ENCODE measurements around the gene M1AP. TPM values are rescaled to one million over a fixed set of nuclear protein-coding genes. Genes with fewer than 3 reads are reported as not detected.

M1AP gene
- total RNA-seq, 1 donor from 2014 or later = 4.9 TPM

DNA sequence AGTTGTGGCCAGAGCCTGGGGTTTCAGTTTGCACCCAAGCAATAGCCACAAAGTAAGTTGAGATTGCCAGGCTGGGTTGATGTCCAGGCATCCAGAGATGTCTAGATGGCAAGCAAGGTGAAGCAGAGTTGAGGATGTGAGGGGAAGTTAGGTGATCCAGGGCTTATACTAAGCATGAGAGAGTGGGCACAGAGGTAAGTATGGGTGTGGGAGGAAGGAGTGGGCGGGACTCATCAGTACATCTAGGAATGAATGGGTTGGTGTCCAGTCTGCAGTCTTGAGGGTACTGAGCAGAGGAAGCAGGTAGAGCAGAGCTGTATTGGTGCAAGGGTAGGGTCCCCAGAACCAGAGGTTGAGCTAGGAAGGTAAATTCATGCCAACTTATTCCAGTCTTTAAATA lies 7.4 kb upstream of the M1AP start:
- H3K27ac ChIP-seq = no peak overlapping the region
- H3K9me3 ChIP-seq = no peaks in the 10 kb centered on the region
- H3K4me1 ChIP-seq = peaks cover 9% of the 10 kb centered on the region
- no peak overlapping the region for H3K4me3 ChIP-seq
- intact Hi-C loops (cut with DNase I) = no loop called here
- TF ChIP-seq POLR2A (IDR thresholded peaks at IDR 0.05) = no peak
- no peak for DNase-seq (ENCODE audit: extremely low spot score in 2 of 2)
- H3K36me3 ChIP-seq = no peaks in the 10 kb centered on the region
- no peaks in the 10 kb centered on the region for H3K27me3 ChIP-seq

DNA sequence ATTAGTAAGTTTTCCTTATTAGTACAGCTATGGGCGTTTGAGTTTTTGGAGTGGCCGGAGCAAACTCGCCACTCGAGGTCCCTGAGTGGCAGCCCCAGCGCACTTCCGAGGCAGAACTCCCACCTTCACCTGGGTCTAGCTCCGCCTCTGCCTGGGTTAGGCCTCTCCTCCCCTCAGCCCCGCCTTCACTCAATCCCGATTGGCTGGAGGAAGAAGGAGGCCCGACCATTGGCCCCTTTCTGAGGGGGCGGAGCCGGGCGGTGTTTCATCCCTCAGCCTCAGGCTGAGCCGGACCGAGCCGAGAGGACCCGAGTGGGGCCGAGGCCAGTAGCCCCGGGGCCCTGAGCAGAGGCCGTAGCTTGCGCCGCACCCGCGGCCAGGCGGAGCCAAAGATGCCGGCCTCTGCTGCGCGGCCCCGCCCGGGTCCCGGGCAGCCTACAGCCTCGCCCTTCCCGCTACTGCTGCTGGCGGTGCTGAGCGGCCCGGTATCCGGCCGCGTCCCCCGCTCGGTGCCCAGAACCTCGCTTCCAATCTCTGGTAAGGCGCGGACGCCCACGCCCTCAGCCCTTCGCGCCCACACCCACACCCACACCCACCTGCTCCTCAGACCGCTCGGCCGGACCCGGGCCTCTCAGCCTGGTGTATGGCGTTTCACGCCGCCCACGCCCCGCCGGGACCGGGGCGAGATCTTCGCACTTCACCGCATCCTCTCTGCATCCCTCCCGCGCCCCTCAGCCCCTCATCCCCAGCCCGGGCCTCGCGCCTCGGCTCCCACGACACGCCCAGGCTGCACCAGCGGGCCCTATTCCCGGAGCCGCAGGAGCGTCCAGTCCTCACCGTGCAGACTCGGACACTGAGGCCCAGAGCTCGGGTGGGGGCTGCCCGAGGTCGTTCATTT lies 6.1 kb upstream of the M1AP start, which contains the start of gene SEMA4F:
Gene SEMA4F (plus strand): TSS at position 263 of the 898 bp plus-strand sequence. CDS start 130 bp downstream, at position 393.
- Histone ChIP-seq H3K36me3 (no peaks in the 10 kb centered on the region), H3K9me3 (no peaks in the 10 kb centered on the region), H3K27me3 (no peaks in the 10 kb centered on the region), H3K4me3 (peak within 1 kb of the TSS; percentile 62 to 66), H3K27ac (peak within 1 kb of the TSS; percentile 27), H3K4me1 (peaks cover 9% of the 10 kb centered on the region)
- TF ChIP-seq POLR2A (IDR thresholded peaks at IDR 0.05) = peak in 1 of 2 donors; percentile 19
- TF ChIP-seq, protein P1, sequence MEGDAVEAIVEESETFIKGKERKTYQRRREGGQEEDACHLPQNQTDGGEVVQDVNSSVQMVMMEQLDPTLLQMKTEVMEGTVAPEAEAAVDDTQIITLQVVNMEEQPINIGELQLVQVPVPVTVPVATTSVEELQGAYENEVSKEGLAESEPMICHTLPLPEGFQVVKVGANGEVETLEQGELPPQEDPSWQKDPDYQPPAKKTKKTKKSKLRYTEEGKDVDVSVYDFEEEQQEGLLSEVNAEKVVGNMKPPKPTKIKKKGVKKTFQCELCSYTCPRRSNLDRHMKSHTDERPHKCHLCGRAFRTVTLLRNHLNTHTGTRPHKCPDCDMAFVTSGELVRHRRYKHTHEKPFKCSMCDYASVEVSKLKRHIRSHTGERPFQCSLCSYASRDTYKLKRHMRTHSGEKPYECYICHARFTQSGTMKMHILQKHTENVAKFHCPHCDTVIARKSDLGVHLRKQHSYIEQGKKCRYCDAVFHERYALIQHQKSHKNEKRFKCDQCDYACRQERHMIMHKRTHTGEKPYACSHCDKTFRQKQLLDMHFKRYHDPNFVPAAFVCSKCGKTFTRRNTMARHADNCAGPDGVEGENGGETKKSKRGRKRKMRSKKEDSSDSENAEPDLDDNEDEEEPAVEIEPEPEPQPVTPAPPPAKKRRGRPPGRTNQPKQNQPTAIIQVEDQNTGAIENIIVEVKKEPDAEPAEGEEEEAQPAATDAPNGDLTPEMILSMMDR (IDR thresholded peaks at IDR 0.05) = no peak
- TF ChIP-seq POLR2AphosphoS5 (IDR thresholded peaks at IDR 0.05; ENCODE audit: insufficient read depth in 1 of 2, low read depth in 1 of 2) = peak; percentile 74 to 79
- peak in 1 of 2 donors; percentile 96 for DNase-seq (ENCODE audit: extremely low spot score in 2 of 2)
- intact Hi-C loops (cut with DNase I) = no loop called here

DNA sequence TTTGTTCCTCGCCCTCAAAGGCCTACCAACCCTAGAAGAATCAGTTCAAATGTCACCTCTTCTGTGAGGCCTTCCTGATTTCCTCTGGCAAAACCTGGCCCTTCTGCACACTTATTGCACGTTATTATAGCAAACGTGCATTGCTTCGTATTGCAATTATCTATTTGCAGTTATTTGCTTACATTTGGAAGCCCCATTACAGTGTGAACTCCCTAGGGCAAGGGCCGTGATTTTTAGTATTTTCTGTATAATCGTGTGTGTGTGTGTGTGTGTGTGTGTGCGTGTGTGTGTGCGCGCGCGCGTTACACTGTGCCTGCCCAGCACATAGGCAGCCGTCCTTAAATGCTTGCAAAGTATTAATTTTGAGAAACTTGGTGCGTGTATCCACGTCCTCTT lies 5.5 kb upstream of the M1AP start:
- TF ChIP-seq, protein P1 (IDR thresholded peaks at IDR 0.05) = no peak
- TF ChIP-seq POLR2AphosphoS5 (IDR thresholded peaks at IDR 0.05; ENCODE audit: insufficient read depth in 1 of 2, low read depth in 1 of 2) (no peak), POLR2A (IDR thresholded peaks at IDR 0.05) (no peak)
- intact Hi-C loops (cut with DNase I) = no loop called here
- H3K27ac ChIP-seq = no peak overlapping the region
- H3K9me3 ChIP-seq = no peaks in the 10 kb centered on the region
- H3K36me3 ChIP-seq = no peaks in the 10 kb centered on the region
- peaks cover 9% of the 10 kb centered on the region for H3K4me1 ChIP-seq
- no peak for DNase-seq (ENCODE audit: extremely low spot score in 2 of 2)
- H3K27me3 ChIP-seq = no peaks in the 10 kb centered on the region
- H3K4me3 ChIP-seq = peak overlapping the region; percentile 62 to 66

DNA sequence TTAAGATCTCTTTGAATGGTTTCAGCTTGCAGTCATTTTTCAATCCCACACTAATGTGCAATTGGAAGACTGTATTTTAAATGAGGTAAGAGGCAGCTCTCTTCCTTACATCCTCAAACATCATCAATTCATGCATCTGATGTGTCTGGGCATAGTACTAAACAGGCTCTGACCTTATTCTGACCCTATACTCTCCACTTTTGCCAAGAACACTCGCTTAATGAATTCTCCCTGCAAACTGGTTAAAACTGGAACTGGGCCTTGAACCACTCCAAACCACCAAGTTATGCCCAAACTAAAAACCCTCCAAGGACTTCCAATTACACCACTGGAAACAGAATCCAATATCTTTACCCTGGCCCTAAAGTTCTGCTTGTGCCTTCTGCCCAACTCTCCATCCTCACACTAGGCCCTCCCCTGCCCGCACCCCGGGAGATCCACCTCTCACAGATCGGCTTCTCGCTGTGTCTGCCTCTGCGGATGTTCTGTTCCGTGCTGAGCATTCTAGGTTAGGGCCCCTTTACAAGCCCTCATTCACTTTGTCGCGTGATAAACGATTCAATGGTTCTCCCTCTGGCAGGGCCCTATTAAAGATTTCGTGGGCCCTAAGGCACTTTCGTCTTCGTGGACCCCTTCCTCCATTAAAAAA lies 1.2 kb downstream of the M1AP start:
- H3K27ac ChIP-seq = no peak overlapping the region
- TF ChIP-seq POLR2A (IDR thresholded peaks at IDR 0.05) = no peak
- TF ChIP-seq, protein P1 (IDR thresholded peaks at IDR 0.05) = no peak
- no peak for TF ChIP-seq POLR2AphosphoS5 (IDR thresholded peaks at IDR 0.05; ENCODE audit: insufficient read depth in 1 of 2, low read depth in 1 of 2)
- no peaks in the 10 kb centered on the region for H3K9me3 ChIP-seq
- H3K27me3 ChIP-seq = no peaks in the 10 kb centered on the region
- no peaks in the 10 kb centered on the region for H3K4me1 ChIP-seq
- no peaks in the 10 kb centered on the region for H3K36me3 ChIP-seq
- DNase-seq (ENCODE audit: extremely low spot score in 2 of 2) = no peak
- H3K4me3 ChIP-seq = no peak overlapping the region
- intact Hi-C loops (cut with DNase I) = no loop called here

DNA sequence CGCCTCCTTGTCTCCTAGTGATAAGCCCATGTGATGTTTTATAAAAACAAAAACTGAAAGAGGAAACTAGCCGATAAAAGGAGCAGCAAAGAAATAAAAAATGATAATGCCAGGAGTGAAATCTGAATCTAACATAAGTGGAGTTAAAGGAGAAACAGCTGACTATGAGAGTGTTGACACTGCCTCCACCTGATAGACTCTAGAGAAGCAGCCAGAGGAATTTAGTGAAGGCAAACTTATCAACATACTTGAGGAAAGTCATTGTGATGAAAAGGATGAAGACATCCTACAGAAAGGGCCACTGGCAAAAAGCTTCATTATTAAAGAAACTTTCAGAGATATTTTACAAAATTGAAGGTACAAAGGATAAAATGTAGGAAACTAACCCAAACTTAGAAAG lies 1.9 kb downstream of the M1AP start:
- DNase-seq (ENCODE audit: extremely low spot score in 2 of 2) = no peak
- no peaks in the 10 kb centered on the region for H3K36me3 ChIP-seq
- H3K27me3 ChIP-seq = no peaks in the 10 kb centered on the region
- intact Hi-C loops (cut with DNase I) = no loop called here
- H3K4me1 ChIP-seq = no peaks in the 10 kb centered on the region
- H3K27ac ChIP-seq = no peak overlapping the region
- no peaks in the 10 kb centered on the region for H3K9me3 ChIP-seq
- H3K4me3 ChIP-seq = no peak overlapping the region
- TF ChIP-seq, protein P1 (IDR thresholded peaks at IDR 0.05) = no peak
- TF ChIP-seq POLR2A (IDR thresholded peaks at IDR 0.05) (no peak), POLR2AphosphoS5 (IDR thresholded peaks at IDR 0.05; ENCODE audit: insufficient read depth in 1 of 2, low read depth in 1 of 2) (no peak)
